Adrenal gland (tissue), 12 donors: ENCODE data around the gene CYB5R3. TPM values are rescaled to one million over a fixed set of nuclear protein-coding genes. Genes with fewer than 3 reads are reported as not detected.

Experiments
- DNase-seq, 7 donors: peaks; one replicate each; pipeline ENCODE4 v3.0.0-alpha.2; 2019 to 2020
- H3K27ac ChIP-seq, 5 donors: fragments of 200-600 bp; sonication (generic) in 4 of 5; 1 replicate in 3 of 5; 2 replicates in 2 of 5; pipeline versions ENCODE4 v1.5.1 to v1.8.0; 2016 to 2020; ENCODE audit warnings: mild to moderate bottlenecking in 1 of 5
- H3K27me3 ChIP-seq: fragments of 200-600 bp; 2 replicates; pipeline ENCODE4 v1.8.0; 2021
- H3K36me3 ChIP-seq, 2 donors: fragments of 200-600 bp; replicated peaks in 1 of 2; 1 replicate in 1 of 2; 2 replicates in 1 of 2; pipeline versions ENCODE4 v1.5.1 to v1.8.0; 2018 to 2022
- H3K4me1 ChIP-seq, 2 donors: fragments of 200-600 bp; replicated peaks in 1 of 2; 1 replicate in 1 of 2; 2 replicates in 1 of 2; pipeline versions ENCODE4 v1.5.1 to v1.8.0; 2018 to 2021
- H3K4me3 ChIP-seq, 4 donors: fragments of 200-600 bp; sonication (generic) in 3 of 4; one replicate each; pipeline ENCODE4 v1.5.1; 2016 to 2018
- H3K9me3 ChIP-seq, 3 donors: fragments of 200-600 bp; sonication (generic) in 1 of 3; replicated peaks in 1 of 3; 1 replicate in 2 of 3; 2 replicates in 1 of 3; pipeline versions ENCODE4 v1.5.1 to v1.8.0; 2016 to 2021
- CTCF ChIP-seq, 6 experiments: fragments of 450-650 bp in 4 of 6; fragments of 200-600 bp in 2 of 6; sonication (generic) in 1 of 6; IDR thresholded peaks; 1 replicate in 5 of 6; 2 replicates in 1 of 6; pipeline versions ENCODE4 v1.5.1 to v1.8.0; 2016 to 2021; ENCODE audit warnings: antibody characterized with exemption in 6 of 6, mild to moderate bottlenecking in 2 of 6, moderate library complexity in 1 of 6
- POLR2A ChIP-seq, 2 donors: fragments of 450-650 bp; IDR thresholded peaks; one replicate each; pipeline ENCODE4 v1.6.1; 2017; ENCODE audit warnings: antibody characterized with exemption in 2 of 2, mild to moderate bottlenecking in 2 of 2, moderate library complexity in 1 of 2
- WGBS, 4 donors: extraction: QIAGEN DNeasy Blood & Tissue Kit in 2 of 4; methylation state at CpG; one replicate each; pipeline versions ENCODE4 v1.1.5 to v1.1.7; 2013 to 2017; 5-methylcytosine and 5-hydroxymethylcytosine counted together
- intact Hi-C, 2 donors: fragments of 100-400 bp; cut with DNase I; formaldehyde crosslinking; loops; one replicate each; pipeline versions ENCODE4 v1.14.1 to v1.15.0; 2022 to 2023
- polyA plus RNA-seq, 3 donors: library from polyadenylated mRNA; stranded (reverse); fragments of 200-250 nt in 2 of 3; fragments of 350-450 nt in 1 of 3; fragmentation: Illumina TruSeq in 1 of 3; extraction: RNeasy Lipid Tissue Mini Kit (QIAGEN cat#74804) in 1 of 3; gene quantifications; one replicate each; pipeline ENCODE4 v1.2.3, GENCODE V29; 2013 to 2014
- total RNA-seq, 9 donors: library from RNA; depleted of rRNA in 4 of 9; stranded (reverse); fragments of >200 nt in 4 of 9; fragments of 120-200 nt in 1 of 9; fragmentation: NEBNext Ultra II Directional in 1 of 9; extraction: Animal tissue kit (Norgen Biotek cat#: 25700) in 1 of 9; gene quantifications; one replicate each; pipeline versions ENCODE4 v1.1.0 to v1.2.4, GENCODE V29; 2013 to 2023
- donor health status: healthy with polysubstance abuse.
- donor health status: Bipolar disorder and iron deficiency.
- donor health status: DM: yes; HTN: yes; CAD: no.
- donor health status: DM: no; HTN: no; CAD: no.
- donor health status: DM: no; HTN: no; CAD: no.
- donor health status: DM: yes; HTN: yes; CAD: no.

The CYB5R3 gene
- total and polyA plus RNA-seq, 12 donors = 101 to 578 (median 251) TPM

- Histone ChIP-seq H3K36me3 (peaks cover 0 to 90% of the 10 kb centered on the region in 2 donors), H3K27me3 (no peaks in the 10 kb centered on the region), H3K4me1 (peaks cover 0 to 15% of the 10 kb centered on the region in 2 donors), H3K27ac (no peak overlapping the region), H3K9me3 (no peaks in the 10 kb centered on the region), H3K4me3 (no peak overlapping the region)
- no peak for TF ChIP-seq CTCF (IDR thresholded peaks at IDR 0.05)
- no peak for TF ChIP-seq POLR2A (IDR thresholded peaks at IDR 0.05)
- 96 to 100% (median 97%) methylated on average over 3 to 18 of the region's 18 CpGs for WGBS, 4 donors
- peak in 1 of 7 donors; percentile 17 for DNase-seq
- intact Hi-C loops = no loop called here
These were observed 19.0 kb downstream of the CYB5R3 start for GRCh38 chr22:42630211-42630610.

GRCh38 chr22:42627981-42628380 is 21.2 kb downstream of the CYB5R3 start:
- H3K27ac ChIP-seq = no peak overlapping the region
- no peak for DNase-seq
- no peaks in the 10 kb centered on the region for H3K27me3 ChIP-seq
- intact Hi-C loops = no loop called here
- no peak for TF ChIP-seq POLR2A (IDR thresholded peaks at IDR 0.05)
- no peak for TF ChIP-seq CTCF (IDR thresholded peaks at IDR 0.05)
- 90 to 93% (median 91%) methylated on average over 7 to 9 of the region's 9 CpGs for WGBS, 4 donors
- no peak overlapping the region for H3K4me3 ChIP-seq
- H3K36me3 ChIP-seq = peaks cover 0 to 97% of the 10 kb centered on the region in 2 donors
- H3K9me3 ChIP-seq = no peaks in the 10 kb centered on the region
- peaks cover 0 to 12% of the 10 kb centered on the region in 2 donors for H3K4me1 ChIP-seq

DNA sequence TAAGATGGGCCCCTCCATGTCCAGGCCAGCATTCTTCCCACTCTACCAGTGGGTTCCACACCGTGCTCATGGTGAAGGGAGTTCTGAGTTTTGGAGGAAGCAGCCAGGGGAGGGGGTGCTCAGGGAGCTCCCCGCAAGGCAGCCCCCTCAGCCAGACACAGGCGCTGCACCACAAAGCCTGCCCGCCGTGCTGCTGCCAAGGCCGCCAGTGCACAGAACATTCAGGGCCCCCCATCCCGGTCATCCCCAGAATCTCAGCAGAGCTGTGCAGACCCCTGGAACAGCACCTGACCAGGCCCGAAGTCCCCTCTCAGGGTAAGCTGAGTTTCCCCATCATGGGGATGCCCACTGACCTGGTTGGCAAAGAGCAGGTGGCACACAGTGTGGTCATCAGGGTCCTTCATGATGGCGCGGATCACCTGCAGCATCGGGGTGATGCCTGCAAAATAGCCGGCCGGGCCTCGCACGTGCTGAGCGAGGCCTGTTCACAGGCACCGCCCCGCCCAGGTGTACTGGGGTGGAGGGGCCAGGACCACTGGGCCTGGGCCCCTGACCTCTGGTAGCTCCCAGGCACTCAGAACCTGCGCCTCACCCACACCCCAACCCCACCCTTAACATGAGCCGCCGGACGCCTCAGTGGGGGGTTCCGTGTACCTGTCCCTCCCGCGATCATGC is 22.1 kb downstream of the CYB5R3 start:
- Histone ChIP-seq H3K4me3 (no peak overlapping the region), H3K4me1 (peaks cover 0 to 7% of the 10 kb centered on the region in 2 donors), H3K36me3 (peaks cover 0 to 97% of the 10 kb centered on the region in 2 donors), H3K27ac (peak overlapping the region in 1 of 5 donors; percentile 17), H3K27me3 (no peaks in the 10 kb centered on the region), H3K9me3 (no peaks in the 10 kb centered on the region)
- intact Hi-C loops = no loop called here
- 93 to 100% (median 97%) methylated on average over 1 to 25 of the region's 25 CpGs; no CpG with 5 or more reads in 1 of the 4 donors for WGBS, 4 donors
- DNase-seq = no peak
- TF ChIP-seq POLR2A (IDR thresholded peaks at IDR 0.05) = no peak
- TF ChIP-seq CTCF (IDR thresholded peaks at IDR 0.05) = no peak

DNA sequence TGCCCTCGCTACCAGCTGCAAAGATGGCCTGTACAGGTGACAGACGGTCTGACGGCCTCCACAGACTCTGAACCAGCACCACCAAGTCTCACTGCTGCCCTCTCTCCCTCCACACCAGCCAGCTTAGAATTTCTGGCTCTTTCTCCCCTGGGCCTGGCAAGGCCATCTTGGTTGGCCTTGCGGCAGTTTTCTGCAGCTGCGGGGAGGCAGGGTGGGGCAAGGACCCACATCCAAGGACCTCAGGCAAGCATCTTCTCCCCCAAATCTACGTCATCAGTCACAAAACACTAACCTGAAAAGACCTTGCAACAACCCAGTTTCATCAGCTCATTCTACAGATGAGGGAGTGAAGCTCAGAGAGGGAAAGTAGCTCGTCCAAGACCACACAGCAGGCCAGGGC is 22.8 kb downstream of the CYB5R3 start:
- TF ChIP-seq POLR2A (IDR thresholded peaks at IDR 0.05) = no peak
- TF ChIP-seq CTCF (IDR thresholded peaks at IDR 0.05) = no peak

More for the DNA sequence above, 22.8 kb downstream of the CYB5R3 start:
- intact Hi-C loops = no loop called here
- peak overlapping the region in 1 of 5 donors; percentile 17 for H3K27ac ChIP-seq
- WGBS, 4 donors = 50 to 68% (median 56%) methylated on average over 7 of the region's 7 CpGs
- no peak overlapping the region for H3K4me3 ChIP-seq
- H3K4me1 ChIP-seq = peaks cover 2 to 11% of the 10 kb centered on the region in 2 donors
- H3K9me3 ChIP-seq = no peaks in the 10 kb centered on the region
- H3K27me3 ChIP-seq = no peaks in the 10 kb centered on the region
- peak in 1 of 7 donors; percentile 68 for DNase-seq
- H3K36me3 ChIP-seq = peaks cover 0 to 92% of the 10 kb centered on the region in 2 donors
